KBM-7 (cell line): ENCODE measurements around the gene MNX1.

Source experiments
- DNase-seq: peaks from one replicate; pipeline ENCODE4 v3.0.0-alpha.2; 2015
- in situ Hi-C: fragments of 300-500 bp; cut with MboI; formaldehyde crosslinking; loops from 2 replicates; pipeline ENCODE4 v1.14.3; 2020; ENCODE audit warnings: low sequenced_read_pairs, low pct_unique_long_range_greater_than_20kb, mixed read lengths

Gene MNX1

DNA sequence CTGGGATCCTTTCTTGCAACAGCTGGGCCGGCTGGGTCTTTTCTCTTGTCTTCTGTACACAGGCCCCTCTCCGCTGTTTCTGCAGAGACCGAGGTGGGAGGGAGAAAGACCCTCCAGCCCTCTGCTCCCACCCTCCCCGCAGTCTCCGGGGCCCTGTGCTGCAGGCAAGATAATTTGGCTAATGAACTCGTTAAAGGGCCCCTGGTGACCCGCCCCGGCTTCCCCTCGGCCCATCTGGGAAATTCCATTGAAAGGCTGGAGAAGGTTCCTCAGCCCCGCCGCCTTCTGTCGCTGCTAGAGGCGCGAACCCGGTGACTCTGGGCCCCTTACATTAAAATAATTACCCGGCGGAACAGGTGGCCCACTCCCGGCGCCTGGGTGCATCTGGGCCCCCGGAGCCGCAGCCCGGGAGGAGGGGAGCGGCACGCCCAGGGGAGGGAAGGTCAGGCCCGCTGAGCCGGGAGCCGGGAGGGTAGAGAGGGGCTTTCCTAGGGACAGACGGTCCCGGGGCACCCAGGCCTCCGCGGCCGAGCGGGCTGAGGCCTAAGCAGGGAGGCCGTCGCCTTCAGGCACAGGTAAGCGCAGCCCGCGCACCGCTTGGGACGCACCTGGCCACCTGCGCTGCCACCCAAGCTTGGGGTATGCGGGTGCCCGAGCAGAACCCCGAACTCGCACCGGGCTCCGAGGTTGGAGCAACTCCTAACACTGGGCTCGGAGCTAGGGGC lies 7.3 kb upstream of the MNX1 start:
- DNase-seq = no peak
- in situ Hi-C loops = no loop called here

DNA sequence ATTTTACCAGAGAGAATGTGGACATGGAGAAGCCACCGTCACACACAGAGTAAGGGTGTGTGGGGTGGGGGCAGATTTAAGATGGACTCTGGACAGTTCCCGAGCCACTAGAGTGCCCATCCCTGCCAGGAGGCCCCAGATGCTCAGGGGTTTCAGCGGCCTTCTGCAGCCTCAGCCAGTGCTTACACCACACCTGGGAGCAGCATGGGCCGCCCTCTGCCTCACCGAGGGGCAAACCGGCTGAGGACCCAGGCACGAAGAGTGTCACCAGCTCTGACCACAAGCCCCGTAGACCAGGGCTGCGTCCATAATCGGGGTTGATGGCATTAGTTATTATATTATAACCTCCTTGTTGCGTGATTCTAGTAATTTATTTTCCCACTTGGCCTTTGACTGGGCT lies 6.7 kb upstream of the MNX1 start:
- no peak for DNase-seq
- in situ Hi-C loops = no loop called here

DNA sequence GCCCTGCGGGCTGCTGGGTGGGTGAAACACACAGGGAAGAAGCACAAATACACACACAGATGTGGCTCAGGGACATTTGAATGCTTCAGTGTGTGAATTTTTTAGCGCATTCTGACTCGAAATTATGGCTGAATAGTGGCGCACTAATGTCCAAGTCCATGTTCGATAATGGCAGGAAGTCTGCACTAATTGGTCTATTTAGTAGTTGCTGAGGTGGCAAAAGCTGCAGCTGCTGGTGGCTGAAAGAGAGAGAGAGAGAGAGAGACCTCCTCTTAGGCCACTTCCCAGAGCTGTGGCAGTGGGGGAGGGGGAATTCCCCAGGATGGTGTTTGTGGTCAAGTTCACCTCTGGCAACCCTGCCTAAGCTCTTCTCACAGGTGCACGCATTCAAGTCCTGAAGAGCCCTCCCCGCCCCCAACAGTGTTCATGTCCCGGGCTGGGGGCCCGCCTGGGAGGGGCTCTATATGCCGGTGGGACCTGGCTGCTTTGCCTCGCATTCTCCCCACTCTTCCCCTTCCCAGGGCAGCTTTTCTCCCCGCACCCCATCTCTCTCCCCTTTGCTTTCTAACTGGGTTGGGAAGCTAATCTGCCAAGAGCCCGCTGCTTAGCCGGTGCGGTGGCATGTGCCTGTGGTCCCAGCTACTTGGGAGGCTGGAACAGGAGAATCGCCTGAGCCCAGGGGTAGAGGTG lies 6.0 kb upstream of the MNX1 start:
- in situ Hi-C loops = no loop called here

DNA sequence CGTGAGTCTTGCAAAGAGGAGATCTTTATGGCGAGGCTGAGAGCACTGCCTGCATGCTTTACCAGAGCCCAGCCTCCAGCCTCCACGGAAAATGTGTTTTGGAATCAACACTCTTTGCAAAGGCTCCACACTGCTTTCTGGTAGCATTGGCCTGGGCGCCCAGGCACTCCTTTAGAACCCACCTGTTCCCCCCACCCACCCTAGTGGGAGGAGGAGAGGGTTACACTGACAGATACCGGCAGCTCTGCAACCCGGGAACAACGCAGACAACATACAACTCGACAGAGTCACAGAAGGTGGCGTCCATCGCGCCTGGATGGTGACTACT lies 5.5 kb upstream of the MNX1 start:
- no peak for DNase-seq
- in situ Hi-C loops = no loop called here

More for the DNA sequence above, 6.0 kb upstream of the MNX1 start:
- no peak for DNase-seq

- in situ Hi-C loops = no loop called here
- DNase-seq = no peak
Observed at GRCh38 chr7:157014635-157015555, 4.4 kb upstream of the MNX1 start.

GRCh38 chr7:157013602-157014549 lies 3.4 kb upstream of the MNX1 start:
- in situ Hi-C loops = no loop called here
- no peak for DNase-seq

DNA sequence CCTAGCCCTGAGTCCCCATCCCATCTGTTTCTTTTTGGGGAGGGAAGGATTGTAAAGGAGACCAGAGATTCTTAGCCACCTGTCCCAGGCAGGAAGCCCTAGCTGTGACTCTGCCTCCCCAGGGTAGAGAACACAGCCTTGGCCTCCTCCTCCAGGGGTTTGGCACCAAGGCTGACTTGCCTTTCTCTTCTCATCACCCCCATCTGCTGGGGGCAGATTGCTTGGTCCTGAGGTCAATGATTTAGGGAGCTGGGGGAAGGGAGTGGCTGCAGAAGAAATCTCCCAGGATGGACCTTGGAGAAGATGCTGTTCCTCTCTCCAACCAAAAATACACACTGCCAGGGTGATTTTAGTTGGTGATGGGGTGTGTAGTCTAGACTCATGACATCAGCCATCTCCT lies 2.6 kb upstream of the MNX1 start:
- in situ Hi-C loops = no loop called here
- no peak for DNase-seq

- DNase-seq = no peak
- in situ Hi-C loops = no loop called here
Observed at GRCh38 chr7:157012113-157012547, 1.7 kb upstream of the MNX1 start.

GRCh38 chr7:157011333-157012112 lies 1.1 kb upstream of the MNX1 start:
- in situ Hi-C loops = no loop called here
- peak; percentile 54 for DNase-seq

- in situ Hi-C loops = no loop called here
- DNase-seq = no peak
Observed at GRCh38 chr7:157009778-157010587, 480 bp downstream of the MNX1 start.

GRCh38 chr7:157009170-157009777 lies 1.2 kb downstream of the MNX1 start:
- peak; percentile 61 for DNase-seq
- in situ Hi-C loops = no loop called here

DNA sequence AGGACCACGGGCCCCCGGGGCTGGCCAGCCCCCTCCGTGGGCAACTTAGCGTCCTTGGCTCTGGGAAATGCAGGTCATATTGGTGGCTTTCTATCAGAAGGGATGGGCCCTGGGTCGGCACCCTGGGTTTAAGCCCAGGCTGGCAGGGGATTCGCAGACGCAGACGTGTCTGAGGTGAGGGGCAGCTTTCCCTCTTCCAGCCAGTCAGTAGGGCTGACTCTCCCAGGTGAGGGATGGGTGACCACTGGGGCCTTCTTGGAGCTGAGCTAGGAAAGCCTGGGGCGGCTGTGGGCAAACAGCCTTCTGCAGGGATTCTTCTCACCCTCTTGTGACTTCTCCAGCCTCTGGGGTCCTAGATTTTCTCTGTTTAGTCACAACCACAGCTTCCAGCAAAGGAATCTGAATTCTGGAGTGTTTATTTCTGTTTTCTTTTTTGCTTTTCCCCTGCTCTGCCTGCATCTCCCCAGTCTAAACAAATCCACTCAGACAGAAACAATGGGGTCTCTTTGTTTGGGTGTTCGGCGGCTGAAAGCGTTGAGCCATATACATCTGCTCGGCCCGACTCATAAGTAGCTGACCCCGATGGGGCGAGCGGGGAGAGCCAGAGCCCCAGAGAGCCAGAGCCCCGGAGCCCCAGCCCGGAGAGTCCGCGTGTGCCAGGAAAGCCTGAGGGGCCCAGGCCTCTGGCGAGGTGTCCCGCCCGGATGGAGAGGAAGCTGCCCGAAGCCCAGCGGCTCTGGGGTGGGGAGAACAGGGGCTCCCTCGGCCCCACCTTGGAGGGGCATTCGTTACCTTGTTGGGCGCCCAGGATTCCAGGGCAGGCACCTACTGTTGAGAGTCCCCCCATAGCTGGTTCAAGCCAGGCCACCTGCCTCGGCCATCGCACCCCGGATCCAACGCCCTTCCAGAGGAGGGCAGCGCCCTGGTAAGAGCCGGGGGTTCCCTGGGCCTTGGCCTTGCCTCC lies 2.0 kb downstream of the MNX1 start:
- in situ Hi-C loops = no loop called here
- no peak for DNase-seq

DNA sequence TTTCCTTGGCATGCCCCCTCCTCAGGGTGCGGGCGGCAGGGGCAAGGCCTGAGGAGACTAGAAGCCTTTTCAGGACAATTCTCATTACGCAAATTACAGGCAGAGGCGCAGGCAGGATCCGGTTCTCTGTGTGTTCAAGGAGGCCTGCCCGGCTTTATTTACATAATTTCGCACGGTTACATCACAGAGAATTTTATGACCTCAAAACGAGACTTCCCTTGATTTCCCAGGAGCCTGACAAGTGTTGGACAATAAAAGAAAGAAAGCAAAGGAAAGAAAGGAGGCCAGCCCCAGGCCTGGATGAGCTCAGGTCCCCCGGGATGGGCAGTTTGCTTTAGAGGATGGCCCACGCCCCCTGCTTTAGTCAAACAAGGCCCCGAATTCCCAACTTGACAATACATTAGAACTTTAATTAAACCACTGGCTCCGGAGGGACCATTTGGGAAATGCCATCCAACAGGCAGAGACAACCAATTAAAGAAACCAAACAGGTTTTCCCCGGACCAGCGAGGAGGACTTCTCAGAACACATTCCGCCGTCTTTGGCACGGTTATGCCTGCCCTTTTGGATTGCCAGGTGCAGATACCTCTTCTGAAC lies 2.9 kb downstream of the MNX1 start:
- in situ Hi-C loops = no loop called here
- DNase-seq = no peak

- in situ Hi-C loops = no loop called here
- DNase-seq = no peak
Observed at GRCh38 chr7:157006829-157007469, 3.5 kb downstream of the MNX1 start.

DNA sequence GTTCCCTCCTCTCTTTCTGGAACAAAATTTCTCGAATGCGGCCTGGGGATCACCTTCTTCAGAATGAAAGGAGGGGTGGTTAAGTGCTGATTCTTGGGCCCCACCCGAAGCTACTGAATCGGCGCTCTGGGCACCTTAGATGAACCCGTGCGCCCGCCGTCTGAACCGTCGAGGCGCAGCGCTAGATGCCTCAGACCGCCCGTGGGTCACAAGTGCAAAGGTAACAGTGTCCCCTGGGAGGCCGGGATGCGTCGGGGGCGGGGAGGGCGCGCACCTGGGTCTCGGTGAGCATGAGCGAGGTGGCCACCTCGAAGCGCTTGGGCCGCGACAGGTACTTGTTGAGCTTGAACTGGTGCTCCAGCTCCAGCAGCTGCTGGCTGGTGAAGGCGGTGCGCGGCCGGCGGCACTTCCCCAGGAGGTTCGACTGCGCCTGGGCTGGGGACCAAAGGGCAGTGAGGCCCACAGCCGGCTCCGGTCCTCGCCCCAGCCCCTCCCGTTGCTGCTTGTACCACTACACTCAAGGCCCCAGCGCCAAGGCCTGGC lies 4.2 kb downstream of the MNX1 start:
- in situ Hi-C loops = no loop called here
- DNase-seq = no peak
